Natural killer cell (primary cell): ENCODE results near the gene NUP54. TPM values are rescaled to one million over a fixed set of nuclear protein-coding genes. Genes with fewer than 3 reads are reported as not detected.

Experiments
- ATAC-seq, 3 donors: fragments of 150-1000 bp in 2 of 3; fragments of 200-7000 bp in 1 of 3; cut with Tn5 transposase; 1 replicate in 1 of 3; 2 replicates in 2 of 3; pipeline ENCODE4 v1.10.0; 2021; ENCODE audit warnings: mild to moderate bottlenecking in 2 of 3, moderate library complexity in 2 of 3
- DNase-seq, 2 donors: peaks; one replicate each; pipeline versions ENCODE4 v3.0.0 to v3.0.0-alpha.2; 2013 to 2021; ENCODE audit warnings: mixed read lengths in 1 of 2
- H3K27ac ChIP-seq: one replicate; pipeline ENCODE4 v1.5.1; 2013; ENCODE audit warnings: mild to moderate bottlenecking, low read length
- H3K27me3 ChIP-seq: one replicate; pipeline ENCODE4 v1.6.1; 2013; ENCODE audit warnings: low read length; ENCODE audit not compliant: control insufficient read depth, insufficient read depth
- H3K36me3 ChIP-seq: one replicate; pipeline ENCODE4 v1.6.1; 2013; ENCODE audit warnings: low read length; ENCODE audit not compliant: control insufficient read depth, insufficient read depth
- H3K4me1 ChIP-seq: one replicate; pipeline ENCODE4 v1.6.1; 2013; ENCODE audit warnings: low read length; ENCODE audit not compliant: control insufficient read depth, insufficient read depth
- H3K4me3 ChIP-seq: one replicate; pipeline ENCODE4 v1.5.1; 2013; ENCODE audit warnings: low read length
- H3K9me3 ChIP-seq: one replicate; pipeline ENCODE4 v1.6.1; 2013; ENCODE audit warnings: low read length; ENCODE audit not compliant: control insufficient read depth, insufficient read depth
- H3K27ac Mint-ChIP-seq, 2 donors: one replicate each; pipeline ENCODE4 v1.8.0; 2022; ENCODE audit warnings: mild to moderate bottlenecking in 2 of 2, mixed read lengths in 2 of 2, moderate library complexity in 1 of 2
- H3K27me3 Mint-ChIP-seq, 2 donors: one replicate each; pipeline ENCODE4 v1.8.0; 2022; ENCODE audit warnings: low read depth in 2 of 2, mixed read lengths in 2 of 2
- H3K36me3 Mint-ChIP-seq: one replicate; pipeline ENCODE4 v1.8.0; 2022; ENCODE audit warnings: mixed read lengths
- H3K4me1 Mint-ChIP-seq, 2 donors: one replicate each; pipeline ENCODE4 v1.8.0; 2022; ENCODE audit warnings: mixed read lengths in 2 of 2
- H3K4me3 Mint-ChIP-seq: one replicate; pipeline ENCODE4 v1.8.0; 2022; ENCODE audit warnings: mild to moderate bottlenecking, moderate library complexity, mixed read lengths
- H3K9me3 Mint-ChIP-seq, 2 donors: one replicate each; pipeline ENCODE4 v1.8.0; 2022; ENCODE audit warnings: mixed read lengths in 2 of 2
- CTCF ChIP-seq: fragments of 200-600 bp; IDR thresholded peaks from one replicate; pipeline ENCODE4 v1.8.0; 2022; ENCODE audit warnings: antibody characterized with exemption
- WGBS: methylation state at CpG from one replicate; pipeline ENCODE4 v1.1.7; 2013; ENCODE audit warnings: missing lambda C conversion rate; ENCODE audit not compliant: insufficient coverage; 5-methylcytosine and 5-hydroxymethylcytosine counted together
- intact Hi-C: fragments of 100-400 bp; cut with micrococcal nuclease; formaldehyde crosslinking; loops from one replicate; pipeline ENCODE4 v1.14.2; 2022
- total RNA-seq, 4 donors: library from RNA; stranded (reverse); fragments of 120-200 nt in 1 of 4; gene quantifications; one replicate each; pipeline versions ENCODE4 v1.2.3 to v1.2.4, GENCODE V29; 2013 to 2022

Gene NUP54
- total RNA-seq, 3 donors from 2014 or later (not counting 1 experiment from before 2014, with no cell fraction given), result 102 to 114 (median 108) TPM

GRCh38 chr4:76127754-76128153, 20.4 kb downstream of the NUP54 start:
- Mint-ChIP-seq H3K36me3 (peaks cover 27% of the 10 kb centered on the region), H3K4me3 (no peak overlapping the region), H3K4me1 (peaks cover 4 to 14% of the 10 kb centered on the region in 2 donors), H3K9me3 (no peaks in the 10 kb centered on the region), H3K27me3 (no peaks in the 10 kb centered on the region), H3K27ac (no peak overlapping the region)
- 100% methylated on average over 3 of the region's 3 CpGs for WGBS
- no peak for TF ChIP-seq CTCF
- H3K27me3 ChIP-seq, result no peaks in the 10 kb centered on the region
- H3K9me3 ChIP-seq, result no peaks in the 10 kb centered on the region
- no peak overlapping the region for H3K4me3 ChIP-seq
- no peaks in the 10 kb centered on the region for H3K4me1 ChIP-seq
- intact Hi-C loops, result no loop called here
- ATAC-seq (no peak), DNase-seq (no peak)
- H3K27ac ChIP-seq, result no peak overlapping the region
- peaks cover 39% of the 10 kb centered on the region for H3K36me3 ChIP-seq

GRCh38 chr4:76125816-76126215, 22.4 kb downstream of the NUP54 start:
- H3K4me3 ChIP-seq, result no peak overlapping the region
- intact Hi-C loops, result no loop called here
- no peaks in the 10 kb centered on the region for H3K27me3 ChIP-seq
- H3K4me1 Mint-ChIP-seq, result peaks cover 4 to 14% of the 10 kb centered on the region in 2 donors
- ATAC-seq (no peak), DNase-seq (no peak)
- H3K4me1 ChIP-seq, result no peaks in the 10 kb centered on the region
- no peak for TF ChIP-seq CTCF
- H3K36me3 ChIP-seq, result peaks cover 55% of the 10 kb centered on the region
- H3K36me3 Mint-ChIP-seq, result peaks cover 27% of the 10 kb centered on the region
- no peaks in the 10 kb centered on the region for H3K9me3 Mint-ChIP-seq
- H3K27ac ChIP-seq, result no peak overlapping the region
- H3K27me3 Mint-ChIP-seq, result no peaks in the 10 kb centered on the region
- no peaks in the 10 kb centered on the region for H3K9me3 ChIP-seq
- H3K4me3 Mint-ChIP-seq, result no peak overlapping the region
- H3K27ac Mint-ChIP-seq, result no peak overlapping the region

GRCh38 chr4:76120199-76120598, 28.0 kb downstream of the NUP54 start:
- Histone ChIP-seq H3K4me3 (no peak overlapping the region), H3K36me3 (peaks cover 74% of the 10 kb centered on the region), H3K4me1 (no peaks in the 10 kb centered on the region), H3K9me3 (no peaks in the 10 kb centered on the region), H3K27ac (no peak overlapping the region), H3K27me3 (no peaks in the 10 kb centered on the region)
- no peak for TF ChIP-seq CTCF
- Mint-ChIP-seq H3K36me3 (peaks cover 29% of the 10 kb centered on the region), H3K27me3 (no peaks in the 10 kb centered on the region), H3K9me3 (no peaks in the 10 kb centered on the region), H3K27ac (no peak overlapping the region), H3K4me1 (no peaks in the 10 kb centered on the region), H3K4me3 (no peak overlapping the region)
- WGBS, result 92% methylated on average over 2 of the region's 4 CpGs
- DNase-seq, result no peak
- ATAC-seq, result no peak
- intact Hi-C loops, result no loop called here

- DNase-seq (no peak), ATAC-seq (no peak)
- Mint-ChIP-seq H3K27ac (no peak overlapping the region), H3K4me3 (no peak overlapping the region), H3K9me3 (no peaks in the 10 kb centered on the region), H3K27me3 (no peaks in the 10 kb centered on the region), H3K36me3 (peaks cover 15% of the 10 kb centered on the region), H3K4me1 (no peaks in the 10 kb centered on the region)
- Histone ChIP-seq H3K27ac (no peak overlapping the region), H3K36me3 (peaks cover 67% of the 10 kb centered on the region), H3K9me3 (no peaks in the 10 kb centered on the region), H3K4me3 (no peak overlapping the region), H3K27me3 (no peaks in the 10 kb centered on the region), H3K4me1 (no peaks in the 10 kb centered on the region)
- intact Hi-C loops, result no loop called here
- WGBS, result 75% methylated on average over 4 of the region's 5 CpGs
- TF ChIP-seq CTCF, result no peak
Observed at GRCh38 chr4:76117536-76117935, 30.7 kb downstream of the NUP54 start.
